Memory B cell (primary cell): Measurements from ENCODE around the gene PCP4L1.
"Not testable (repeated sequence)": the region's sequence is repeated elsewhere in the genome, so short reads cannot be mapped to it uniquely, and the experiment has no call there.

Experiments used
- ATAC-seq: fragments of 150-1000 bp; cut with Tn5 transposase; 2 replicates; pipeline ENCODE4 v1.10.0; 2021; ENCODE audit warnings: low read depth, mild to moderate bottlenecking, moderate library complexity
- DNase-seq, 2 donors: peaks; one replicate each; pipeline ENCODE4 v3.0.0; 2022; ENCODE audit warnings: low spot score in 2 of 2
- H3K27ac Mint-ChIP-seq: one replicate; pipeline ENCODE4 v1.8.0; 2022; ENCODE audit warnings: mild to moderate bottlenecking, moderate library complexity, mixed read lengths
- H3K27me3 Mint-ChIP-seq: one replicate; pipeline ENCODE4 v1.8.0; 2022; ENCODE audit warnings: mixed read lengths
- H3K36me3 Mint-ChIP-seq: one replicate; pipeline ENCODE4 v1.8.0; 2022; ENCODE audit warnings: mild to moderate bottlenecking, mixed read lengths
- H3K4me1 Mint-ChIP-seq: one replicate; pipeline ENCODE4 v1.8.0; 2022; ENCODE audit warnings: mixed read lengths
- H3K4me3 Mint-ChIP-seq: one replicate; pipeline ENCODE4 v1.8.0; 2022; ENCODE audit warnings: mild to moderate bottlenecking, moderate library complexity, mixed read lengths
- H3K9me3 Mint-ChIP-seq: one replicate; pipeline ENCODE4 v1.8.0; 2022; ENCODE audit warnings: mixed read lengths

Gene PCP4L1

GRCh38 chr1:161307230-161307768 is 48.8 kb downstream of the PCP4L1 start:
- Mint-ChIP-seq H3K27ac (peak overlapping the region; percentile 95), H3K27me3 (no peaks in the 10 kb centered on the region), H3K36me3 (no peaks in the 10 kb centered on the region), H3K4me1 (peaks cover 26% of the 10 kb centered on the region), H3K9me3 (no peaks in the 10 kb centered on the region), H3K4me3 (peak overlapping the region; percentile 22)
- peak; percentile 59 for ATAC-seq
- peak; percentile 46 to 56 for DNase-seq

GRCh38 chr1:161307892-161308638 is 49.5 kb downstream of the PCP4L1 start:
- H3K36me3 Mint-ChIP-seq: no peaks in the 10 kb centered on the region
- ATAC-seq (no peak), DNase-seq (no peak)
- H3K9me3 Mint-ChIP-seq: no peaks in the 10 kb centered on the region
- peak overlapping the region; percentile 95 for H3K27ac Mint-ChIP-seq
- no peaks in the 10 kb centered on the region for H3K27me3 Mint-ChIP-seq
- no peak overlapping the region for H3K4me3 Mint-ChIP-seq
- H3K4me1 Mint-ChIP-seq: peaks cover 26% of the 10 kb centered on the region

DNA sequence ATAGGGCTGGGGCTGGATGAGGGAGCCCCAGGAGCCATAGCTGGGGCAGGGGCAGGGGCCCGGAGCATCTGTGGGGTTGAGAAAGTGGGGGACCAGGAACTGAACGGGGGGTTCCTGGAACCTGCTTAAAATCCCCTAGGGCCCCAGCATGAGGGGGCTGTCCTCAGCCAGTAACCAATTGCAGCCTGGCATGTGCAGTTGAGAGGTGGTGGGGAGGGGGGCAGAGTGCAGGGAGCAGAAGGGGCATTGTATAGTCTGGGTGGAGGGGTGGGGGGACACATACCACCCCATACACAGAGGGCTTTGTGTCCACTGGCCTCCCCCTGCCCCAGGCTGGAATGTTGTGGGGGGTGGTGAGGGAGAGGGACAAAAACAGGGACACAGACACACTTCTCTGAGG is 51.3 kb downstream of the PCP4L1 start, which contains the start of gene MPZ:
Gene MPZ (minus strand): TSS at position 101 of the 400 bp plus-strand sequence. CDS start 63 bp downstream, at position 38.
- no peak within 1 kb of the TSS for H3K4me3 Mint-ChIP-seq
- no peaks in the 10 kb centered on the region for H3K9me3 Mint-ChIP-seq
- H3K27ac Mint-ChIP-seq: no peak within 1 kb of the TSS
- no peaks in the 10 kb centered on the region for H3K36me3 Mint-ChIP-seq
- H3K4me1 Mint-ChIP-seq: peaks cover 28% of the 10 kb centered on the region
- DNase-seq (no peak), ATAC-seq (no peak)
- H3K27me3 Mint-ChIP-seq: no peaks in the 10 kb centered on the region

GRCh38 chr1:161311595-161312181 is 53.1 kb downstream of the PCP4L1 start:
- ATAC-seq (no peak), DNase-seq (no peak)
- Mint-ChIP-seq H3K9me3 (no peaks in the 10 kb centered on the region), H3K4me3 (no peak overlapping the region), H3K4me1 (peaks cover 20% of the 10 kb centered on the region), H3K27ac (no peak overlapping the region), H3K27me3 (no peaks in the 10 kb centered on the region), H3K36me3 (no peaks in the 10 kb centered on the region)

GRCh38 chr1:161313554-161314200 is 55.1 kb downstream of the PCP4L1 start:
- ATAC-seq: no peak
- peaks cover 10% of the 10 kb centered on the region for H3K4me1 Mint-ChIP-seq
- no peaks in the 10 kb centered on the region for H3K9me3 Mint-ChIP-seq
- peak overlapping the region; percentile 98 for H3K4me3 Mint-ChIP-seq
- no peaks in the 10 kb centered on the region for H3K27me3 Mint-ChIP-seq
- H3K27ac Mint-ChIP-seq: peak overlapping the region; percentile 98
- H3K36me3 Mint-ChIP-seq: no peaks in the 10 kb centered on the region
- no peak for DNase-seq

GRCh38 chr1:161314201-161314981 is 55.8 kb downstream of the PCP4L1 start, which contains the start of gene SDHC:
Gene SDHC, plus strand, starts transcription at chr1:161314381. Its CDS starts 25 bp downstream, at chr1:161314406.
- Mint-ChIP-seq H3K4me3 (peak within 1 kb of the TSS; percentile 98), H3K27me3 (no peaks in the 10 kb centered on the region), H3K36me3 (no peaks in the 10 kb centered on the region), H3K9me3 (no peaks in the 10 kb centered on the region), H3K4me1 (peaks cover 10% of the 10 kb centered on the region), H3K27ac (peak within 1 kb of the TSS; percentile 98)
- peak; percentile 98 for ATAC-seq
- peak; percentile 82 to 87 for DNase-seq

GRCh38 chr1:161315841-161316674 is 57.5 kb downstream of the PCP4L1 start:
- DNase-seq, H3K9me3 Mint-ChIP-seq, H3K4me3 Mint-ChIP-seq, H3K27ac Mint-ChIP-seq, ATAC-seq, H3K27me3 Mint-ChIP-seq, H3K36me3 Mint-ChIP-seq: not testable (repeated sequence)
- peaks cover 15% of the 10 kb centered on the region for H3K4me1 Mint-ChIP-seq

DNA sequence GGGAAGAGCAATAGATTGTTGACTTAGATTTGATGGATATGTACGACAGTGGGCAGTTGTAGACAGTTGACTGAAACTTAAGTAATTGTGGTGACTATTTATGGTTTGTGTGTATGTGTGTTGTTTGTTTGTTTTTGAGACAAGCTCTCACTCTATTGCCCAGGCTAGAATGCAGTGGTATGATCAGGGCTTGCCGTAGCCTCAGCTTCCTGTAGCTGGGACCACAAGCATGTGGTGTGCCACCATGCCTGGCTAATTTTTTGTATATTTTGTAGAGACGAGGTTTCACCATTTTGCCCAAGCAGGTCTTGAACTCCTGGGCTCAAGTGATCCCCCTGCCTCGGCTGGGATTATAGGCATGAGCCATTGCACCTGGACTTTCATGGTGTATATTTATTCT is 65.5 kb downstream of the PCP4L1 start:
- Mint-ChIP-seq H3K36me3 (peaks cover 13% of the 10 kb centered on the region), H3K9me3 (no peaks in the 10 kb centered on the region), H3K4me1 (peaks cover 5% of the 10 kb centered on the region), H3K4me3 (no peak overlapping the region), H3K27ac (no peak overlapping the region), H3K27me3 (no peaks in the 10 kb centered on the region)
- no peak for ATAC-seq
- no peak for DNase-seq

GRCh38 chr1:161330346-161330745 is 71.8 kb downstream of the PCP4L1 start:
- Mint-ChIP-seq H3K36me3 (peaks cover 48% of the 10 kb centered on the region), H3K4me3 (no peak overlapping the region), H3K4me1 (no peaks in the 10 kb centered on the region), H3K9me3 (no peaks in the 10 kb centered on the region), H3K27ac (peak overlapping the region; percentile 25), H3K27me3 (no peaks in the 10 kb centered on the region)
- DNase-seq (no peak), ATAC-seq (no peak)

GRCh38 chr1:161333166-161333565 is 74.6 kb downstream of the PCP4L1 start:
- peaks cover 41% of the 10 kb centered on the region for H3K36me3 Mint-ChIP-seq
- no peak overlapping the region for H3K4me3 Mint-ChIP-seq
- H3K9me3 Mint-ChIP-seq: no peaks in the 10 kb centered on the region
- H3K4me1 Mint-ChIP-seq: no peaks in the 10 kb centered on the region
- H3K27me3 Mint-ChIP-seq: no peaks in the 10 kb centered on the region
- ATAC-seq (no peak), DNase-seq (no peak)
- H3K27ac Mint-ChIP-seq: no peak overlapping the region
